GM23248 (cell line): Measurements from ENCODE around the gene METRNL. TPM values are rescaled to one million over a fixed set of nuclear protein-coding genes. Genes with fewer than 3 reads are reported as not detected.

Experiments used
- DNase-seq: peaks from one replicate; pipeline ENCODE4 v3.0.0-alpha.2; 2015
- H2AFZ ChIP-seq: fragments of 200-600 bp; sonication (generic); 2 replicates; pipeline ENCODE4 v1.6.1; 2016; ENCODE audit warnings: antibody characterized with exemption
- H3F3A ChIP-seq: fragments of 200-600 bp; sonication (generic); 2 replicates; pipeline ENCODE4 v1.6.1; 2016; ENCODE audit warnings: mild to moderate bottlenecking, antibody characterized with exemption, mixed run types; ENCODE audit not compliant: insufficient read depth
- H3K27ac ChIP-seq: fragments of 200-600 bp; sonication (generic); 2 replicates; pipeline ENCODE4 v1.5.1; 2016; ENCODE audit warnings: mild to moderate bottlenecking
- H3K27me3 ChIP-seq: fragments of 200-600 bp; sonication (generic); replicated peaks from 2 replicates; pipeline ENCODE4 v1.6.1; 2016; ENCODE audit warnings: mild to moderate bottlenecking; ENCODE audit not compliant: insufficient read depth
- H3K36me3 ChIP-seq: fragments of 200-600 bp; sonication (generic); 2 replicates; pipeline ENCODE4 v1.6.1; 2016; ENCODE audit warnings: low read depth, mild to moderate bottlenecking
- H3K4me1 ChIP-seq: fragments of 200-600 bp; sonication (generic); 2 replicates; pipeline ENCODE4 v1.6.1; 2016; ENCODE audit warnings: mild to moderate bottlenecking; ENCODE audit not compliant: insufficient read depth
- H3K4me2 ChIP-seq: fragments of 200-600 bp; sonication (generic); one replicate; pipeline ENCODE4 v1.6.1; 2016; ENCODE audit warnings: mild to moderate bottlenecking; ENCODE audit not compliant: unreplicated experiment
- H3K4me3 ChIP-seq: fragments of 200-600 bp; sonication (generic); 2 replicates; pipeline ENCODE4 v1.5.1; 2016; ENCODE audit warnings: mild to moderate bottlenecking
- H3K79me2 ChIP-seq: fragments of 200-600 bp; sonication (generic); 2 replicates; pipeline ENCODE4 v1.6.1; 2016; ENCODE audit warnings: mild to moderate bottlenecking; ENCODE audit not compliant: insufficient read depth
- H3K9ac ChIP-seq: fragments of 200-600 bp; sonication (generic); 2 replicates; pipeline ENCODE4 v1.6.1; 2016; ENCODE audit warnings: mild to moderate bottlenecking
- H3K9me2 ChIP-seq: fragments of 200-600 bp; sonication (generic); 2 replicates; pipeline ENCODE4 v1.6.1; 2016; ENCODE audit warnings: mixed run types, mild to moderate bottlenecking, moderate library complexity; ENCODE audit not compliant: insufficient read depth
- H3K9me3 ChIP-seq: fragments of 200-600 bp; sonication (generic); one replicate; pipeline ENCODE4 v1.6.1; 2017; ENCODE audit warnings: low read depth
- H4K20me1 ChIP-seq: fragments of 200-600 bp; sonication (generic); 2 replicates; pipeline ENCODE4 v1.6.0; 2016; ENCODE audit not compliant: insufficient read depth
- EZH2 ChIP-seq: fragments of 200-600 bp; sonication (generic); IDR thresholded peaks from 2 replicates; pipeline ENCODE4 v1.6.1; 2018; ENCODE audit warnings: antibody characterized with exemption, mild to moderate bottlenecking; ENCODE audit not compliant: insufficient read depth, poor library complexity, severe bottlenecking
- EZH2phosphoT487 ChIP-seq: fragments of 200-600 bp; sonication (generic); IDR thresholded peaks from 2 replicates; pipeline ENCODE4 v1.6.1; 2018; ENCODE audit warnings: antibody characterized with exemption, moderate library complexity, mild to moderate bottlenecking, low read depth; ENCODE audit not compliant: insufficient read depth
- WGBS, 2 experiments: methylation state at CpG; one replicate each; pipeline ENCODE4 v1.1.6; 2015 to 2017; ENCODE audit warnings: low lambda C conversion rate in 2 of 2, low coverage in 1 of 2; ENCODE audit errors: missing lambda C conversion rate in 2 of 2; 5-methylcytosine and 5-hydroxymethylcytosine counted together
- in situ Hi-C: fragments of 300-500 bp; cut with MboI; formaldehyde crosslinking; loops from 2 replicates; pipeline ENCODE4 v1.15.0; 2020
- polyA plus RNA-seq: library from polyadenylated mRNA; unstranded; fragments of >200 nt; fragmentation: Nextera tagmentation; extraction: Ambion mirVana; gene quantifications from 2 replicates; pipeline ENCODE4 v1.2.1, GENCODE V29; 2016
- total RNA-seq: library from RNA; depleted of rRNA; stranded (reverse); fragments of >200 nt; shearing (Covaris generic); gene quantifications from 2 replicates; pipeline ENCODE4 v1.2.3, GENCODE V29; 2014

METRNL gene
- total and polyA plus RNA-seq, 2 experiments from 2014 or later = 28.4 to 305 TPM

- Histone ChIP-seq H3F3A (peaks cover 24% of the 10 kb centered on the region), H3K9me2 (no peaks in the 10 kb centered on the region), H3K4me1 (peaks cover 36% of the 10 kb centered on the region), H3K79me2 (no peaks in the 10 kb centered on the region), H3K9me3 (no peaks in the 10 kb centered on the region), H3K27me3 (no peaks in the 10 kb centered on the region), H3K36me3 (no peaks in the 10 kb centered on the region), H3K9ac (peak overlapping the region; percentile 65), H4K20me1 (no peaks in the 10 kb centered on the region), H3K27ac (peak overlapping the region; percentile 46), H3K4me2 (no peak overlapping the region), H3K4me3 (no peak overlapping the region), H2AFZ (no peak overlapping the region)
- peak; percentile 64 for DNase-seq
- no peak for TF ChIP-seq EZH2phosphoT487
- TF ChIP-seq EZH2 = no peak
- in situ Hi-C loops = no loop called here
- WGBS, 2 experiments = 49 to 50% methylated on average over 17 of the region's 17 CpGs
Observed at GRCh38 chr17:83106913-83107655, 27.7 kb downstream of the METRNL start.

GRCh38 chr17:83107656-83108048 is 28.2 kb downstream of the METRNL start:
- Histone ChIP-seq H3K79me2 (no peaks in the 10 kb centered on the region), H3K9me2 (no peaks in the 10 kb centered on the region), H2AFZ (no peak overlapping the region), H3K27me3 (no peaks in the 10 kb centered on the region), H3K4me1 (peaks cover 36% of the 10 kb centered on the region), H3K4me2 (no peak overlapping the region), H3F3A (peaks cover 20% of the 10 kb centered on the region), H3K36me3 (no peaks in the 10 kb centered on the region), H4K20me1 (no peaks in the 10 kb centered on the region), H3K9ac (0 out of 2 replicates have a peak overlapping the region, but pooled peaks have one; percentile 65), H3K9me3 (no peaks in the 10 kb centered on the region), H3K4me3 (no peak overlapping the region), H3K27ac (peak overlapping the region; percentile 46; the same call in 1 of the 2 replicates)
- in situ Hi-C loops = no loop called here
- 57 to 72% methylated on average over 9 to 14 of the region's 14 CpGs for WGBS, 2 experiments
- TF ChIP-seq EZH2 = no peak
- no peak for TF ChIP-seq EZH2phosphoT487
- DNase-seq = peak; percentile 28

GRCh38 chr17:83108709-83109108 is 29.3 kb downstream of the METRNL start:
- H4K20me1 ChIP-seq = no peaks in the 10 kb centered on the region
- WGBS, 2 experiments = 92 to 100% methylated on average over 15 to 25 of the region's 25 CpGs

GRCh38 chr17:83109386-83109785 is 30.0 kb downstream of the METRNL start:
- Histone ChIP-seq H3K27me3 (no peaks in the 10 kb centered on the region), H3K4me2 (no peak overlapping the region), H3K4me3 (no peak overlapping the region), H3K9me2 (no peaks in the 10 kb centered on the region), H4K20me1 (no peaks in the 10 kb centered on the region), H3K9me3 (no peaks in the 10 kb centered on the region), H3K79me2 (no peaks in the 10 kb centered on the region), H3K36me3 (no peaks in the 10 kb centered on the region), H3K9ac (peak overlapping the region; percentile 90), H3F3A (peaks cover 15% of the 10 kb centered on the region), H2AFZ (no peak overlapping the region), H3K27ac (peak overlapping the region; percentile 96), H3K4me1 (peaks cover 36% of the 10 kb centered on the region)
- DNase-seq = no peak
- in situ Hi-C loops = no loop called here
- TF ChIP-seq EZH2 (no peak), EZH2phosphoT487 (no peak)
- WGBS, 2 experiments = 63 to 69% methylated on average over 9 to 11 of the region's 11 CpGs

More at GRCh38 chr17:83108709-83109108, 29.3 kb downstream of the METRNL start:
- Histone ChIP-seq H3K4me1 (peaks cover 36% of the 10 kb centered on the region), H3K9me2 (no peaks in the 10 kb centered on the region), H3F3A (peaks cover 15% of the 10 kb centered on the region), H3K27me3 (no peaks in the 10 kb centered on the region), H3K79me2 (no peaks in the 10 kb centered on the region), H3K4me2 (no peak overlapping the region), H3K9me3 (no peaks in the 10 kb centered on the region), H3K4me3 (no peak overlapping the region), H2AFZ (no peak overlapping the region), H3K9ac (no peak overlapping the region), H3K27ac (no peak overlapping the region), H3K36me3 (no peaks in the 10 kb centered on the region)
- in situ Hi-C loops = no loop called here
- DNase-seq = no peak
- no peak for TF ChIP-seq EZH2phosphoT487
- TF ChIP-seq EZH2 = no peak
